A549 (cell line): ENCODE data around the gene TBX15.

Source experiments
- BHLHE40 ChIP-seq: IDR thresholded peaks from 2 replicates; pipeline ENCODE4 v1.6.1; 2012; ENCODE audit warnings: low read depth, low read length, inconsistent platforms
- JUN ChIP-seq, 2 experiments: fragments of >200 bp; sonication (Bioruptor Twin); formaldehyde crosslinking; IDR thresholded peaks; 2 replicates in 1 of 2; 3 replicates in 1 of 2; pipeline ENCODE4 v1.6.1; 2016 to 2017
- MAFK ChIP-seq: fragments of 450-650 bp; IDR thresholded peaks from 2 replicates; pipeline ENCODE4 v1.6.1; 2014; ENCODE audit not compliant: partially characterized antibody
- ZC3H11A ChIP-seq: fragments of 450-650 bp; IDR thresholded peaks from 2 replicates; pipeline ENCODE4 v1.6.1; 2014; ENCODE audit warnings: antibody characterized with exemption, mild to moderate bottlenecking
- ZNF302 ChIP-seq: fragments of 250-450 bp; sonication (Bioruptor Pico); IDR thresholded peaks from 2 replicates; pipeline ENCODE4 v1.9.0; 2021; ENCODE audit warnings: inconsistent platforms, mild to moderate bottlenecking, moderate library complexity
- TF ChIP-seq, protein P1 (sequence below): fragments of >200 bp; sonication (Bioruptor Twin); formaldehyde crosslinking; IDR thresholded peaks from 3 replicates; pipeline ENCODE4 v1.5.1; 2016

DNA sequence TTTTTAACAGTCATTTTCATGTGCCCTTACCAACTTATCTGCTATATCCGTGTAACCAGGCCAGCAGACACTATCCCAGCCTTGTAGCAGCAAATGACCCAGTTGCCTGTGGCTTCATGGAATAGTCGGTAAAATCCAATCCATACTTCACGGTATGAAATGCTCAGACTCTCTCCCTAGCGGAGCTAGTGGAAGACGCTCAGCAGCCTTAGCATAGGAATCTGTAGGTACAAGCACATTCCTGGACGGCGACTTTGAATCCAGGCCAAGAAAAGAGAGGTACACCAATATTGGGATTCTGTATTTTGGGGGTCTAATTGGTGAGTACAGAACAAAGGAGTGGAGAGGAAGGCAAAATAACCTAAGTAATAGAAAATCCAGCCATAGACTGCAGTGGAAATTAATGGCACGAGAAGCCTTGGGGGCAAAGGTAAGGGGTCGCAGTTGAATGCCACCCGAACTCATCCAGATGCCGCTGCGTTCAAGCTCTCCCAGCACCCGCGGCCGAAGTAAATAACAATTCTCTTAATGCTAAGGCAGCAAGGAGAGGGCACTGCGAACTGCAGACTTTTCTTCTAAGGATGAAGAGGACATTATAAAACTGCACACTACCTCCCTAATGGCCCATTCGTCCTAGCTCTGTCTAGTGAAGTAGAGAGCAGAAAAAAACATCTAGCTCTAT, 17.7 kb upstream of the TBX15 start:
- TF ChIP-seq ZC3H11A (no peak), ZNF302 (no peak), JUN (IDR thresholded peaks at IDR 0.05) (no peak), BHLHE40 (no peak), MAFK (no peak)
- TF ChIP-seq, protein P1, sequence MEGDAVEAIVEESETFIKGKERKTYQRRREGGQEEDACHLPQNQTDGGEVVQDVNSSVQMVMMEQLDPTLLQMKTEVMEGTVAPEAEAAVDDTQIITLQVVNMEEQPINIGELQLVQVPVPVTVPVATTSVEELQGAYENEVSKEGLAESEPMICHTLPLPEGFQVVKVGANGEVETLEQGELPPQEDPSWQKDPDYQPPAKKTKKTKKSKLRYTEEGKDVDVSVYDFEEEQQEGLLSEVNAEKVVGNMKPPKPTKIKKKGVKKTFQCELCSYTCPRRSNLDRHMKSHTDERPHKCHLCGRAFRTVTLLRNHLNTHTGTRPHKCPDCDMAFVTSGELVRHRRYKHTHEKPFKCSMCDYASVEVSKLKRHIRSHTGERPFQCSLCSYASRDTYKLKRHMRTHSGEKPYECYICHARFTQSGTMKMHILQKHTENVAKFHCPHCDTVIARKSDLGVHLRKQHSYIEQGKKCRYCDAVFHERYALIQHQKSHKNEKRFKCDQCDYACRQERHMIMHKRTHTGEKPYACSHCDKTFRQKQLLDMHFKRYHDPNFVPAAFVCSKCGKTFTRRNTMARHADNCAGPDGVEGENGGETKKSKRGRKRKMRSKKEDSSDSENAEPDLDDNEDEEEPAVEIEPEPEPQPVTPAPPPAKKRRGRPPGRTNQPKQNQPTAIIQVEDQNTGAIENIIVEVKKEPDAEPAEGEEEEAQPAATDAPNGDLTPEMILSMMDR = no peak
